Measurements from ENCODE around the gene OR14A2. TPM values are rescaled to one million over a fixed set of nuclear protein-coding genes. Genes with fewer than 3 reads are reported as not detected.
A peak's percentile ranks its signal among the peaks of the same experiment; 100 is the strongest.
"Not testable (repeated sequence)": the region's sequence is repeated elsewhere in the genome, so short reads cannot be mapped to it uniquely, and the experiment has no call there.

The OR14A2 gene
- polyA plus RNA-seq, 1 experiment = not detected

- no peak for DNase-seq (ENCODE audit: low read depth)
- Histone ChIP-seq H3K36me3 (ENCODE audit: control insufficient read depth, insufficient read depth, low read length) (no peaks in the 10 kb centered on the region), H3K27me3 (ENCODE audit: control insufficient read depth, insufficient read depth, low read length) (no peaks in the 10 kb centered on the region), H3K4me3 (ENCODE audit: low read depth, low read length) (no peak overlapping the region)
- no peak for TF ChIP-seq CTCF (IDR thresholded peaks at IDR 0.05; ENCODE audit: insufficient read depth, low read depth, low read length)
- ChIA-PET CTCF (no interaction called here), POLR2A (no interaction called here)
Measured at GRCh38 chr1:247721222-247721621, 26.7 kb downstream of the OR14A2 start.

GRCh38 chr1:247716546-247716945 lies 31.4 kb downstream of the OR14A2 start, which contains the start of gene OR6F1:
OR6F1 (minus strand) TSS chr1:247716646; CDS start chr1:247712755, 3,891 bp downstream.
- ChIA-PET POLR2A (no interaction called here), CTCF (no interaction called here)
- DNase-seq (ENCODE audit: low read depth) = no peak
- Histone ChIP-seq H3K4me3 (ENCODE audit: low read depth, low read length) (no peak within 1 kb of the TSS), H3K36me3 (ENCODE audit: control insufficient read depth, insufficient read depth, low read length) (no peaks in the 10 kb centered on the region), H3K27me3 (ENCODE audit: control insufficient read depth, insufficient read depth, low read length) (no peaks in the 10 kb centered on the region)
- no peak for TF ChIP-seq CTCF (IDR thresholded peaks at IDR 0.05; ENCODE audit: insufficient read depth, low read depth, low read length)

GRCh38 chr1:247713753-247714152 lies 34.2 kb downstream of the OR14A2 start:
- DNase-seq (ENCODE audit: low read depth) = no peak
- TF ChIP-seq CTCF (IDR thresholded peaks at IDR 0.05; ENCODE audit: insufficient read depth, low read depth, low read length) = no peak
- no peak overlapping the region for H3K4me3 ChIP-seq (ENCODE audit: low read depth, low read length)
- ChIA-PET CTCF (no interaction called here), POLR2A (no interaction called here)
- H3K36me3 ChIP-seq (ENCODE audit: control insufficient read depth, insufficient read depth, low read length) = no peaks in the 10 kb centered on the region
- H3K27me3 ChIP-seq (ENCODE audit: control insufficient read depth, insufficient read depth, low read length) = no peaks in the 10 kb centered on the region

- POLR2A ChIA-PET; DNase-seq (ENCODE audit: low read depth); H3K36me3 ChIP-seq (ENCODE audit: control insufficient read depth, insufficient read depth, low read length); H3K4me3 ChIP-seq (ENCODE audit: low read depth, low read length); CTCF ChIA-PET; H3K27me3 ChIP-seq (ENCODE audit: control insufficient read depth, insufficient read depth, low read length): not testable (repeated sequence)
Measured at GRCh38 chr1:247710681-247711080, 37.3 kb downstream of the OR14A2 start.

- Histone ChIP-seq H3K27me3 (ENCODE audit: control insufficient read depth, insufficient read depth, low read length) (no peaks in the 10 kb centered on the region), H3K36me3 (ENCODE audit: control insufficient read depth, insufficient read depth, low read length) (no peaks in the 10 kb centered on the region), H3K4me3 (ENCODE audit: low read depth, low read length) (no peak overlapping the region)
- no peak for DNase-seq (ENCODE audit: low read depth)
- CTCF ChIA-PET = no interaction called here
- no peak for TF ChIP-seq CTCF (IDR thresholded peaks at IDR 0.05; ENCODE audit: insufficient read depth, low read depth, low read length)
- POLR2A ChIA-PET = no interaction called here
Measured at GRCh38 chr1:247701338-247701737, 46.6 kb downstream of the OR14A2 start.

GRCh38 chr1:247681288-247681897 lies 66.5 kb downstream of the OR14A2 start:
- Histone ChIP-seq H3K4me3 (ENCODE audit: low read depth, low read length) (no peak overlapping the region), H3K36me3 (ENCODE audit: control insufficient read depth, insufficient read depth, low read length) (no peaks in the 10 kb centered on the region), H3K27me3 (ENCODE audit: control insufficient read depth, insufficient read depth, low read length) (no peaks in the 10 kb centered on the region)
- peak; percentile 35 for TF ChIP-seq CTCF (IDR thresholded peaks at IDR 0.05; ENCODE audit: insufficient read depth, low read depth, low read length)
- ChIA-PET CTCF (interaction anchor here (1.2 kb wide), 1 partner anchor 22 kb away, joined by 3 read pairs; no protein-coding TSS in a partner anchor), POLR2A (no interaction called here)
- no peak for DNase-seq (ENCODE audit: low read depth)
